Transverse colon (tissue), 4 donors: ENCODE results near the gene TGFB1I1.

ENCODE experiments used
- CTCF ChIP-seq, 5 experiments: fragments of 200-600 bp in 3 of 5; fragments of 450-650 bp in 2 of 5; sonication (generic) in 3 of 5; IDR thresholded peaks; 1 replicate in 2 of 5; 2 replicates in 3 of 5; pipeline ENCODE4 v1.5.1; 2016 to 2017; ENCODE audit warnings: antibody characterized with exemption in 5 of 5, inconsistent platforms in 3 of 5, mild to moderate bottlenecking in 2 of 5, moderate library complexity in 1 of 5
- POLR2AphosphoS5 ChIP-seq, 3 donors: sonication (generic); formaldehyde crosslinking; IDR thresholded peaks; one replicate each; pipeline ENCODE4 v1.6.1; 2016; ENCODE audit warnings: antibody characterized with exemption in 3 of 3

- TF ChIP-seq CTCF (IDR thresholded peaks at IDR 0.05) (no peak), POLR2AphosphoS5 (IDR thresholded peaks at IDR 0.05) (no peak)
These were observed 41.4 kb upstream of the TGFB1I1 start for GRCh38 chr16:31430380-31431052.
